ENCODE measurements around the gene ADCY7. TPM values are rescaled to one million over a fixed set of nuclear protein-coding genes. Genes with fewer than 3 reads are reported as not detected.
A peak's percentile ranks its signal among the peaks of the same experiment; 100 is the strongest.

Gene ADCY7
- total and polyA plus RNA-seq, 9 of the 15 experiments (the other 6 are each of a cell fraction or from before 2014, with no cell fraction given) = 2.3 to 108 (median 28.6) TPM

- TF ChIP-seq HMBOX1 (IDR thresholded peaks at IDR 0.05) = peak; percentile 82
- 0 out of 4 replicates have a peak, but pooled peaks of 1 of the 2 experiments have one; percentile 11 for TF ChIP-seq MNT (conservative IDR thresholded peaks at IDR 0.05)
- TF ChIP-seq AFF1 (IDR thresholded peaks at IDR 0.05; ENCODE audit: low read depth in 1 of 2, partially characterized antibody in 2 of 2) = no peak
- peak; percentile 67 for TF ChIP-seq ATF3 (IDR thresholded peaks at IDR 0.05)
- no peak for TF ChIP-seq ATF3 (CRISPR knock-in tag; conservative IDR thresholded peaks at IDR 0.05)
- peak; percentile 95 for TF ChIP-seq PKNOX1 (IDR thresholded peaks at IDR 0.05)
- TF ChIP-seq ZBTB49 (CRISPR knock-in tag; IDR thresholded peaks at IDR 0.05; ENCODE audit: borderline replicate concordance) = no peak
- no peak for TF ChIP-seq SRSF7 (optimal IDR thresholded peaks at IDR 0.05; ENCODE audit: low read depth, low read length)
These were observed 69.0 kb downstream of the ADCY7 start (continued) for GRCh38 chr16:50335196-50335958.
